Measurements from ENCODE around the gene ACACB.

GRCh38 chr12:109162551-109162950, 46.2 kb downstream of the ACACB start:
- TF ChIP-seq CTCF (conservative IDR thresholded peaks at IDR 0.05; ENCODE audit: low read depth, low read length) (no peak), EZH2 (IDR thresholded peaks at IDR 0.05; ENCODE audit: low read length, unreplicated experiment) (no peak), EZH2phosphoT487 (IDR thresholded peaks at IDR 0.05; ENCODE audit: borderline replicate concordance, low read length) (no peak)
